Measurements from ENCODE around the gene PTPRE. TPM values are rescaled to one million over a fixed set of nuclear protein-coding genes. Genes with fewer than 3 reads are reported as not detected.

Gene PTPRE
- polyA plus RNA-seq, 1 donor (not counting 4 experiments of a cell fraction or from before 2014, with no cell fraction given), result 15.1 TPM

DNA sequence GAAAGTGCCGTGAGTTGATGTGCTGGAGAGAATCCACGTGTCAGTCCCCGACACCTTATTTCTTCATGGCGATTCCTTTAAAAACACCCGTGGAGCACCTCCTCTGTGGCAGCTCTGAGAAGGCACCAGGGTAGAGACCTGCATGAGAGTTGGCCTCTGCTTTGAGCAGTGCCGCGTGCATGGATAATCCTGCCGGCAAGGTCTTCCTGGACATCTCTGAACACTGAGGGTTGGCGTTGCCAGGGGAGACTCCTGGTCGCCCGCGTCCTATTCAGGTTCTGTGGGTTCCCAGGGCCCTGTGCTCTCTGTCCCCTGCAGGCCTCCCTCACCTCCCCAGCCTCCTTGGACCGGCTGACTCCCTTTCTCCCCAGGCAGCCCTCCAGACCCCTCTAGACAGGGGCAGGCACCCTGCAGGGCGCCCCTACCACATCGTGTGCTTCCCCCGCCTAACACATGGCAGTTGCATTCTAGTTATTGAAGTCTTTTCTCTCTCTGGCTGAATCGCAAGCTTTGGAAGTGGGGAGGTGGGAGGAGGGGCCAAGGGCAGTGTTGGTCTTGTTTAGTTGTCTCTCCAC lies 123.7 kb downstream of the PTPRE start:
- no peaks in the 10 kb centered on the region for H3K9me3 ChIP-seq (ENCODE audit: control insufficient read depth, low read depth, low read length)
- no peak overlapping the region for H3K27ac ChIP-seq (ENCODE audit: control insufficient read depth, insufficient read depth, low read length)
- no peak overlapping the region for H3K9ac ChIP-seq (ENCODE audit: control insufficient read depth, extremely low read depth, insufficient read depth, low read length)
- no peak overlapping the region for H3K4me3 ChIP-seq (ENCODE audit: control insufficient read depth in 2 of 3, extremely low read depth in 1 of 3, insufficient read depth in 2 of 3, low read depth in 1 of 3, low read length in 3 of 3)
- no peaks in the 10 kb centered on the region for H3K4me1 ChIP-seq (ENCODE audit: control insufficient read depth, extremely low read depth, insufficient read depth, low read length)
- H3K79me2 ChIP-seq (ENCODE audit: control insufficient read depth, insufficient read depth, low read length), result no peaks in the 10 kb centered on the region
- H2AFZ ChIP-seq (ENCODE audit: control insufficient read depth, low read length), result no peak overlapping the region
- no peaks in the 10 kb centered on the region for H3K36me3 ChIP-seq (ENCODE audit: control insufficient read depth in 2 of 2, extremely low read depth in 1 of 2, insufficient read depth in 2 of 2, low read length in 2 of 2)
- H3K27me3 ChIP-seq (ENCODE audit: control insufficient read depth, extremely low read depth, insufficient read depth, low read length), result peaks cover 13% of the 10 kb centered on the region
- FAIRE-seq, result no peak
- dilution Hi-C loops (cut with MboI; ENCODE audit: extremely low pct_ligation_motif_present, low sequenced_read_pairs), result no loop called here
- TF ChIP-seq, protein P1, sequence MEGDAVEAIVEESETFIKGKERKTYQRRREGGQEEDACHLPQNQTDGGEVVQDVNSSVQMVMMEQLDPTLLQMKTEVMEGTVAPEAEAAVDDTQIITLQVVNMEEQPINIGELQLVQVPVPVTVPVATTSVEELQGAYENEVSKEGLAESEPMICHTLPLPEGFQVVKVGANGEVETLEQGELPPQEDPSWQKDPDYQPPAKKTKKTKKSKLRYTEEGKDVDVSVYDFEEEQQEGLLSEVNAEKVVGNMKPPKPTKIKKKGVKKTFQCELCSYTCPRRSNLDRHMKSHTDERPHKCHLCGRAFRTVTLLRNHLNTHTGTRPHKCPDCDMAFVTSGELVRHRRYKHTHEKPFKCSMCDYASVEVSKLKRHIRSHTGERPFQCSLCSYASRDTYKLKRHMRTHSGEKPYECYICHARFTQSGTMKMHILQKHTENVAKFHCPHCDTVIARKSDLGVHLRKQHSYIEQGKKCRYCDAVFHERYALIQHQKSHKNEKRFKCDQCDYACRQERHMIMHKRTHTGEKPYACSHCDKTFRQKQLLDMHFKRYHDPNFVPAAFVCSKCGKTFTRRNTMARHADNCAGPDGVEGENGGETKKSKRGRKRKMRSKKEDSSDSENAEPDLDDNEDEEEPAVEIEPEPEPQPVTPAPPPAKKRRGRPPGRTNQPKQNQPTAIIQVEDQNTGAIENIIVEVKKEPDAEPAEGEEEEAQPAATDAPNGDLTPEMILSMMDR (optimal IDR thresholded peaks at IDR 0.05 in 1 of 3, IDR thresholded peaks at IDR 0.05 in 1 of 3, conservative IDR thresholded peaks at IDR 0.05 in 1 of 3; ENCODE audit: extremely low read depth in 1 of 3, insufficient read depth in 2 of 3, low read length in 3 of 3), result no peak
- no peak for TF ChIP-seq EZH2 (IDR thresholded peaks at IDR 0.05; ENCODE audit: low read length)
- DNase-seq (ENCODE audit: low read depth, low spot score), result no peak
- H3K9me1 ChIP-seq (ENCODE audit: control insufficient read depth, extremely low read depth, insufficient read depth, low read length), result no peaks in the 10 kb centered on the region
- no peaks in the 10 kb centered on the region for H4K20me1 ChIP-seq (ENCODE audit: control insufficient read depth, extremely low read depth, insufficient read depth, low read length)
- H3K4me2 ChIP-seq (ENCODE audit: control insufficient read depth, extremely low read depth, insufficient read depth, low read depth, low read length), result no peak overlapping the region

DNA sequence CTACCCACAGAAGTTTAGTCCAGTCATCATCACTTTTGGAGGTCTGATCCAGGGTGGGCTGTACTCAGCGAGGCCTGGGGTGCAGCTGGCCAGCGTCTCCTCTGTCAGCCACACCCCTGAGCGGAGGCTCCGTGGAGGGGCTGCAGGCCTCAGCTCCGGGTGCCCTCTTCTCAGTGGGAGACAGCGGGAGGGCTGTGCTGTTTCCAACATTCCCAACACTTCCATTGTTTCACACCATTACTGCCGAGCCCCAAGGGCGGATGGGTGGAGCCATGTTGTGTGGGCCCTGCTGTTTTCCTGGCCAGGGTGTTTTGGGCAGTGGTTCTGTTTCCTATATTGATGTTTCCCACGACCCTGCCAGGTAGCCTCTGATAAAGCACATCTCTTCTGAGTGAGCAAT lies 124.3 kb downstream of the PTPRE start:
- H3K27ac ChIP-seq (ENCODE audit: control insufficient read depth, insufficient read depth, low read length), result no peak overlapping the region
- no peak overlapping the region for H2AFZ ChIP-seq (ENCODE audit: control insufficient read depth, low read length)
- FAIRE-seq (no peak), DNase-seq (ENCODE audit: low read depth, low spot score) (no peak)
- no peaks in the 10 kb centered on the region for H3K36me3 ChIP-seq (ENCODE audit: control insufficient read depth in 2 of 2, extremely low read depth in 1 of 2, insufficient read depth in 2 of 2, low read length in 2 of 2)
- H4K20me1 ChIP-seq (ENCODE audit: control insufficient read depth, extremely low read depth, insufficient read depth, low read length), result no peaks in the 10 kb centered on the region
- H3K4me2 ChIP-seq (ENCODE audit: control insufficient read depth, extremely low read depth, insufficient read depth, low read depth, low read length), result no peak overlapping the region
- H3K9me1 ChIP-seq (ENCODE audit: control insufficient read depth, extremely low read depth, insufficient read depth, low read length), result no peaks in the 10 kb centered on the region
- no peak overlapping the region for H3K4me3 ChIP-seq (ENCODE audit: control insufficient read depth in 2 of 3, extremely low read depth in 1 of 3, insufficient read depth in 2 of 3, low read depth in 1 of 3, low read length in 3 of 3)
- H3K9me3 ChIP-seq (ENCODE audit: control insufficient read depth, low read depth, low read length), result no peaks in the 10 kb centered on the region
- no peaks in the 10 kb centered on the region for H3K79me2 ChIP-seq (ENCODE audit: control insufficient read depth, insufficient read depth, low read length)
- dilution Hi-C loops (cut with MboI; ENCODE audit: extremely low pct_ligation_motif_present, low sequenced_read_pairs), result no loop called here
- TF ChIP-seq EZH2 (IDR thresholded peaks at IDR 0.05; ENCODE audit: low read length), result no peak
- TF ChIP-seq, protein P1 (optimal IDR thresholded peaks at IDR 0.05 in 1 of 3, IDR thresholded peaks at IDR 0.05 in 1 of 3, conservative IDR thresholded peaks at IDR 0.05 in 1 of 3; ENCODE audit: extremely low read depth in 1 of 3, insufficient read depth in 2 of 3, low read length in 3 of 3), result no peak
- no peaks in the 10 kb centered on the region for H3K4me1 ChIP-seq (ENCODE audit: control insufficient read depth, extremely low read depth, insufficient read depth, low read length)
- H3K27me3 ChIP-seq (ENCODE audit: control insufficient read depth, extremely low read depth, insufficient read depth, low read length), result peaks cover 13% of the 10 kb centered on the region
- no peak overlapping the region for H3K9ac ChIP-seq (ENCODE audit: control insufficient read depth, extremely low read depth, insufficient read depth, low read length)

All from keratinocyte (primary cell).